GM12878 (cell line): ENCODE data around the gene C16orf95.

Experiments used
- CEBPB ChIP-seq, 2 experiments: fragments of 150-350 bp in 1 of 2; IDR thresholded peaks; 2 replicates each; pipeline ENCODE4 v1.6.1; 2012 to 2014; ENCODE audit warnings: low read depth in 2 of 2, low read length in 2 of 2, borderline replicate concordance in 1 of 2, inconsistent platforms in 1 of 2
- DPF2 ChIP-seq: fragments of 450-650 bp; IDR thresholded peaks from 2 replicates; pipeline ENCODE4 v1.6.1; 2017; ENCODE audit warnings: mild to moderate bottlenecking
- HDGF ChIP-seq: fragments of 450-650 bp; IDR thresholded peaks from 2 replicates; pipeline ENCODE4 v1.6.1; 2016; ENCODE audit warnings: antibody characterized with exemption
- JUNB ChIP-seq: IDR thresholded peaks from 2 replicates; pipeline ENCODE4 v1.6.1; 2016; ENCODE audit warnings: antibody characterized with exemption, mild to moderate bottlenecking
- KDM1A ChIP-seq: fragments of 200-600 bp; sonication (generic); IDR thresholded peaks from 2 replicates; pipeline ENCODE4 v1.6.1; 2016; ENCODE audit warnings: borderline replicate concordance
- POLR2AphosphoS5 ChIP-seq: IDR thresholded peaks from 2 replicates; pipeline ENCODE4 v1.6.1; 2011; ENCODE audit warnings: mild to moderate bottlenecking, low read length, inconsistent platforms
- RBBP5 ChIP-seq: fragments of 200-600 bp; sonication (generic); conservative IDR thresholded peaks from 2 replicates; pipeline ENCODE4 v1.6.1; 2016
- RCOR1 ChIP-seq: conservative IDR thresholded peaks from 2 replicates; pipeline ENCODE4 v1.6.1; 2012; ENCODE audit warnings: low read depth, low read length, improper control_type of control experiment
- SMARCA5 ChIP-seq: fragments of 450-650 bp; IDR thresholded peaks from 2 replicates; pipeline ENCODE4 v1.6.1; 2017; ENCODE audit warnings: mild to moderate bottlenecking
- TAF1 ChIP-seq: IDR thresholded peaks from 2 replicates; pipeline ENCODE4 v1.6.1; 2011; ENCODE audit warnings: mild to moderate bottlenecking, low read depth, low read length, borderline replicate concordance
- TF ChIP-seq, protein P1 (sequence below), 3 experiments: IDR thresholded peaks in 2 of 3; conservative IDR thresholded peaks in 1 of 3; 2 replicates each; pipeline ENCODE4 v1.5.1; 2011; ENCODE audit warnings: low read depth in 3 of 3, low read length in 3 of 3, mild to moderate bottlenecking in 3 of 3, control low read depth in 2 of 3, moderate library complexity in 2 of 3, inconsistent platforms in 1 of 3, mixed read lengths in 1 of 3; ENCODE audit not compliant: control insufficient read depth in 2 of 3, insufficient read depth in 1 of 3; ENCODE audit errors: extremely low read depth in 1 of 3
- TF ChIP-seq, protein P2 (sequence below): fragments of 450-650 bp; IDR thresholded peaks from 2 replicates; pipeline ENCODE4 v1.6.1; 2017; ENCODE audit warnings: mild to moderate bottlenecking, moderate library complexity

DNA sequence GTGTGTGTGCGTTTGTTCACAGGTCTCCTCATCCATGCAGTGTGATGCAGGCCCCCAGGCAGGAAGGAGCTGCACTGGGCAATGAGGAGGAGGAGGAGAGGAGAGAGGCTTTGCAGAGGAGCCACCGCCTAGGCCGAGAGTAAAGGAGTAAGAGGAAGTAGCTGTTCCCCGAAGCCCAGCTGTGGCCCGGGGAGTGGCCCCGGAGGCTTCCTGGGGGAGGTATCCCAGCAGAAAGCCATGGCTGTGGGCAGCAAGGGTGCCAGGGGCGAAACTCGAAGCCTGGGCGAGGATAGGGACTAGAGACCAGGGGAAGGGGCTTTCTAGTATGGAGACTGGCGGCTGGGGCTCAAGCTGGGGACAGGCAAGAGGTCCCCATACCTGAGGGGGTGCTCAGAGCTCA lies 12.2 kb downstream of the C16orf95 start:
- no peak for TF ChIP-seq HDGF
- no peak for TF ChIP-seq JUNB
- TF ChIP-seq RBBP5, result no peak
- TF ChIP-seq, protein P1, sequence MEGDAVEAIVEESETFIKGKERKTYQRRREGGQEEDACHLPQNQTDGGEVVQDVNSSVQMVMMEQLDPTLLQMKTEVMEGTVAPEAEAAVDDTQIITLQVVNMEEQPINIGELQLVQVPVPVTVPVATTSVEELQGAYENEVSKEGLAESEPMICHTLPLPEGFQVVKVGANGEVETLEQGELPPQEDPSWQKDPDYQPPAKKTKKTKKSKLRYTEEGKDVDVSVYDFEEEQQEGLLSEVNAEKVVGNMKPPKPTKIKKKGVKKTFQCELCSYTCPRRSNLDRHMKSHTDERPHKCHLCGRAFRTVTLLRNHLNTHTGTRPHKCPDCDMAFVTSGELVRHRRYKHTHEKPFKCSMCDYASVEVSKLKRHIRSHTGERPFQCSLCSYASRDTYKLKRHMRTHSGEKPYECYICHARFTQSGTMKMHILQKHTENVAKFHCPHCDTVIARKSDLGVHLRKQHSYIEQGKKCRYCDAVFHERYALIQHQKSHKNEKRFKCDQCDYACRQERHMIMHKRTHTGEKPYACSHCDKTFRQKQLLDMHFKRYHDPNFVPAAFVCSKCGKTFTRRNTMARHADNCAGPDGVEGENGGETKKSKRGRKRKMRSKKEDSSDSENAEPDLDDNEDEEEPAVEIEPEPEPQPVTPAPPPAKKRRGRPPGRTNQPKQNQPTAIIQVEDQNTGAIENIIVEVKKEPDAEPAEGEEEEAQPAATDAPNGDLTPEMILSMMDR (IDR thresholded peaks at IDR 0.05 in 2 of 3, conservative IDR thresholded peaks at IDR 0.05 in 1 of 3; ENCODE audit: control insufficient read depth in 2 of 3, extremely low read depth in 1 of 3, insufficient read depth in 1 of 3, low read depth in 3 of 3, low read length in 3 of 3), result no peak
- TF ChIP-seq KDM1A, result no peak
- TF ChIP-seq RCOR1, result no peak
- TF ChIP-seq DPF2, result no peak
- TF ChIP-seq SMARCA5, result no peak
- TF ChIP-seq TAF1, result no peak
- TF ChIP-seq CEBPB (IDR thresholded peaks at IDR 0.05; ENCODE audit: borderline replicate concordance in 1 of 2, low read depth in 2 of 2, low read length in 2 of 2), result no peak
- TF ChIP-seq, protein P2, sequence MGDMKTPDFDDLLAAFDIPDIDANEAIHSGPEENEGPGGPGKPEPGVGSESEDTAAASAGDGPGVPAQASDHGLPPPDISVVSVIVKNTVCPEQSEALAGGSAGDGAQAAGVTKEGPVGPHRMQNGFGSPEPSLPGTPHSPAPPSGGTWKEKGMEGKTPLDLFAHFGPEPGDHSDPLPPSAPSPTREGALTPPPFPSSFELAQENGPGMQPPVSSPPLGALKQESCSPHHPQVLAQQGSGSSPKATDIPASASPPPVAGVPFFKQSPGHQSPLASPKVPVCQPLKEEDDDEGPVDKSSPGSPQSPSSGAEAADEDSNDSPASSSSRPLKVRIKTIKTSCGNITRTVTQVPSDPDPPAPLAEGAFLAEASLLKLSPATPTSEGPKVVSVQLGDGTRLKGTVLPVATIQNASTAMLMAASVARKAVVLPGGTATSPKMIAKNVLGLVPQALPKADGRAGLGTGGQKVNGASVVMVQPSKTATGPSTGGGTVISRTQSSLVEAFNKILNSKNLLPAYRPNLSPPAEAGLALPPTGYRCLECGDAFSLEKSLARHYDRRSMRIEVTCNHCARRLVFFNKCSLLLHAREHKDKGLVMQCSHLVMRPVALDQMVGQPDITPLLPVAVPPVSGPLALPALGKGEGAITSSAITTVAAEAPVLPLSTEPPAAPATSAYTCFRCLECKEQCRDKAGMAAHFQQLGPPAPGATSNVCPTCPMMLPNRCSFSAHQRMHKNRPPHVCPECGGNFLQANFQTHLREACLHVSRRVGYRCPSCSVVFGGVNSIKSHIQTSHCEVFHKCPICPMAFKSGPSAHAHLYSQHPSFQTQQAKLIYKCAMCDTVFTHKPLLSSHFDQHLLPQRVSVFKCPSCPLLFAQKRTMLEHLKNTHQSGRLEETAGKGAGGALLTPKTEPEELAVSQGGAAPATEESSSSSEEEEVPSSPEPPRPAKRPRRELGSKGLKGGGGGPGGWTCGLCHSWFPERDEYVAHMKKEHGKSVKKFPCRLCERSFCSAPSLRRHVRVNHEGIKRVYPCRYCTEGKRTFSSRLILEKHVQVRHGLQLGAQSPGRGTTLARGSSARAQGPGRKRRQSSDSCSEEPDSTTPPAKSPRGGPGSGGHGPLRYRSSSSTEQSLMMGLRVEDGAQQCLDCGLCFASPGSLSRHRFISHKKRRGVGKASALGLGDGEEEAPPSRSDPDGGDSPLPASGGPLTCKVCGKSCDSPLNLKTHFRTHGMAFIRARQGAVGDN, result no peak
- no peak for TF ChIP-seq POLR2AphosphoS5
